HG02642 (cell line): ENCODE results near the gene SLC13A5.
"Not testable (repeated sequence)": the region's sequence is repeated elsewhere in the genome, so short reads cannot be mapped to it uniquely, and the experiment has no call there.

Experiments
- ATAC-seq: cut with Tn5 transposase; IDR thresholded peaks from one replicate; pipeline ENCODE4 v1.9.1; 2021; ENCODE audit warnings: mild to moderate bottlenecking; ENCODE audit not compliant: unreplicated experiment, poor library complexity

The SLC13A5 gene

DNA sequence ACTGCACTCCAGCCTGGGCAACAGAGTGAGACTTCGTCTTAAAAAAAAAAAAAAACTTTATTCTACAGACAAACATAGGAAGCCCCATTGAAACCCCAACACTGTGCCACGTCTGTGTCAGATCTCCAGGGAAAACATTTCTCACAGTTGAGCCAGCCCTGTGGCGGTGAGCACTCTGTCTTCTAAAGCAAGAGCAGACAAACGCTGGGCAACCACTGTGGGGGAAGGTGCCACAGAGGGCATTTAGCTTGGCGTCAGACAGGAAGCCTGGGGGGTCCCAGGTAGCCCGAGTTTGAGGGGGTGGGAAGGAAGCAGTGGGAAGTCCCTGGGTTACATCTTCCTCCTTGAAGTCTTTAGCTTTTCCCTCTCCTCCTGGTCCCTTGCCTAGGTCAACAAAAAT is 45.7 kb downstream of the SLC13A5 start:
- no peak for ATAC-seq

DNA sequence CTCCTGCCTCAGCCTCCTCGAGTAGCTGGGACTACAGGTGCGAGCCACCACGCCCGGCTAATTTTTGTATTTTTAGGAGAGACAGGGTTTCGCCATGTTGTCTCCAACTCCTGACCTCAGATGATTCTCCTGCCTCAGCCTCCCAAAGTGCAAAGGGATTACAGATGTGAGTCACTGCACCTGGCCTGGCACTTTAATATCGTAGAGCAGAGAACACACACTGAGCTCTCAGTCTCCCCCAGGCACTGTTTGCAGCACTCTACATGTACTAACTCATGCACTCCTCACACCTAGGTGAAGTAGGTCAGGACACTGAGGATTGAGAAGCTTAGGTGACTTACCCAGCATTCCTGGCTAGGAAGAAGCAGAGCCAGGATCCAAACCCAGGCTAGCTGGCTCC is 46.6 kb downstream of the SLC13A5 start:
- no peak for ATAC-seq

DNA sequence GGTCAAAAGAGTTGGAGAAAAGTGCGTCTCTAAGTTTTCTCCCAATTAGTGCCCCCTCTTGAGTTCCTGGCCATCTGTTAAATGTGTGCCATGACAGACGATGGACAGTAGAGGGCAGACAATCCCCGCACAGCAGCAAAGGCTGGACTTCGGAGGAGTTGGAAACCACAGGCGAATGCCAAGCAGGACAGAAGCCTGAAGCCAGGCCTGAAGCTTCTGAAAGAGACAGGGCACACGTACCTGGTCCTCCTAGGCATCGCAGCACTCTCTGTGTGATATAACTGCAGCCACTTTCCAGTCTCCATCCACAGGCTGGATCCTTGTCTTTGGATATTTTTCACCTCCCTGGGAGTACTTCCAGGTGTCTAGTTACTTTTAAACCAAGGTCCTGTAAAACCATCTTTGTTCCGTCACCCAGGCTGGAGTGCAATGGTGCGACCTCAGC is 47.1 kb downstream of the SLC13A5 start:
- ATAC-seq, result no peak

DNA sequence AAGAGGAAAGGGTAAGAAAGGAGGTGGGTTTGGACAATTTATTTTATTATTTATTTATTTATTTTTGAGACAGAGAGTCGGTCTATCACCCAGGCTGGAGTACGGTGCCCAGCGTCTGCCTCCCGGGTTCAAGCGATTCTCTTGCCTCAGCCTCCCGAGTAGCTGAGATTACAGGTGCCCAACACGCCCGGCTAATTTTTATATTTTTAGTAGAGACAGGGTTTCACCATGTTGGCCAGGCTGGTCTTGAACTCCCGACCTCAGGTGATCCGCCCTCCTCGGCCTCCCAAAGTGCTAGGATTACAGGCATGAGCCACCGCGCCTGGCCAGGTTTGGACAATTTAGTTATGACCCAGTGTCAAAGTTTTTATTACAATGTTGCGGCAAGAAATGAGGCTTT is 50.0 kb downstream of the SLC13A5 start:
- not testable (repeated sequence) for ATAC-seq

DNA sequence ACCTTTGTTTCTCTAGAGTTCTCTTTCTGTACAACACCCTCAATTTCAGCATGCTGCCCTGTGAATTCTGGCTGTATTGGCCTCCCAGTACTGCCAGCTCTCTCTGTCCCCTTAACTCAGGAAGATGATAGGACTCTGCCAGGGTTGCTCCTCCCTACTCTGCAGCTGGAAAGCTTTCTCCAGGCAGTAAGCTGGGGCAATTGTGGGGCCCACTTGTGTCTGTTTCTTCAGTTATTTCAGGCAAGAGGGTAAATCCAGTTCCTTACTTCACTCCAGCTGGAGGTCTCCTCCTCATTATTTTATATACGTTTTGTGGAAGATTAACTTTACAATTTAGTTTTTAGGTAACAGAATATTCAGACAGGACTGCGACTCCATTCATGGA is 51.7 kb downstream of the SLC13A5 start:
- ATAC-seq, result no peak

DNA sequence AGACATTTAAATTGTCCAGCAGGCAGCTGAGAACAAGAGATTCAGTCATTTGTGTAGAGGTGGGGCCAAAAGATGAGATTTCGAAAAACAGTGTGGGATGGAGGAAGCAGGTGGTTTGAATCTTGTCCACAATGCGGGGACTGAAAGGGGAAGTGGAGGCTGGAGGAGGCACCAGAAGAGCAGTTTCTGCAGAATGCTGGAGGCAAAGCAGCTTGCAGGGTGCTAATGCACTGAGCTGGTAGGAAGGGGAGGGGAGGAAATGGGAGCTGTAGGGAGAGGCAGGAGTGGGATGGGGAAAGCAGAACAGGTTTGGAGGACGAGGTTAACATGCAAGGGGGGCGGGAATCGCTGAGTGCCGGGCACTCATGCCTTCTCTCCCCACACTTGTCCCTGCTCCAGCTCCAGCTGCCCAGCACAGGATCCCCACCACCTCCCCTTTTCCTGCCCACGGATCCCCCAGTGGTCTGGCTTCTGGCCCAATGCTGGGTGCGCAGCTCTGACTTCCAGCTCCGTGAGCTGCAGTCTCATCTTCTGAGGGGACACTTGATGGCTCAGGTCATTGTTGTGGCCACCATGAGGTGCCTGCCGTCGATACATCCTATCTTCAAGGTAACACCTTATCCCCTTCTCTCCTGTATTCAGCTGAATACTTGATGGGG is 52.2 kb downstream of the SLC13A5 start:
- peak; percentile 62 for ATAC-seq

DNA sequence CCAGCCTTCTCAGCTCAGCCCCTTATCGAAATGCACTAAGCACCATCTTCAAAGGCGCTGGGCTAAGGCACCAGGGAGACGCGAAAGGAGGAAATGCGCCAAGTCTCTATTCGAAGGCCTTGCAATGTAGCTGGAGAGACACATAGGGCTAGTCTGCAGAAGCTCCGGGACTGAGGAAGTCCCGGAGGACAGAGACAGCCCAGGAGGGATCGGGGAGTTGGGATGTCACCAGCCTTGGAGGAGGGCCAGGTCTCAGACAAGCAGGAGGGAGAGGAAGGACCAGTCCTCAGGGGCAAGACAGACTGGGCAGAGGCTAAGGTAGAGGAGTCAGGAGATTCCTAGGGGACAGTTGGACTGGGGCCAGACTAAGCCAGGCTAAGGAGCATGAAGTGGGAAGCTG is 53.1 kb downstream of the SLC13A5 start:
- ATAC-seq, result no peak

DNA sequence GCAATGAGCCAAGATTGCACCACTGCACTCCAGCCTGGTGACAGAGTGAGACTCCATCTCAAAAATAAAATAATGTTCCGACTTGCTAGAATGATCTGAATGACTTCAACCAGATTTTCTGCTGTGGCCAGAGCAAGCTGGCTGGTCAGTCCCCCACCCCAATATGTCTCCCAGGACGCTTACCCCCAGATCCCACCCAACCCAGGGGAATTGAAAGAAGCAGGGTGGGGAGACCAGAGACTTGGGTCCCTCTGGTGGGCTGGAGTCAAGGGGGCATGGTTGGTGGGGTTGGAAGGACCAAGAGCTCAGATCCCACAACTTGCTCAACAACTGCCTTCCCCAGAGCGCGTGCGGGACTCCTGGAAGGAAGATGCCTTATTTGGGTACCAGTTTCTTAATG is 54.8 kb downstream of the SLC13A5 start:
- ATAC-seq, result not testable (repeated sequence)

DNA sequence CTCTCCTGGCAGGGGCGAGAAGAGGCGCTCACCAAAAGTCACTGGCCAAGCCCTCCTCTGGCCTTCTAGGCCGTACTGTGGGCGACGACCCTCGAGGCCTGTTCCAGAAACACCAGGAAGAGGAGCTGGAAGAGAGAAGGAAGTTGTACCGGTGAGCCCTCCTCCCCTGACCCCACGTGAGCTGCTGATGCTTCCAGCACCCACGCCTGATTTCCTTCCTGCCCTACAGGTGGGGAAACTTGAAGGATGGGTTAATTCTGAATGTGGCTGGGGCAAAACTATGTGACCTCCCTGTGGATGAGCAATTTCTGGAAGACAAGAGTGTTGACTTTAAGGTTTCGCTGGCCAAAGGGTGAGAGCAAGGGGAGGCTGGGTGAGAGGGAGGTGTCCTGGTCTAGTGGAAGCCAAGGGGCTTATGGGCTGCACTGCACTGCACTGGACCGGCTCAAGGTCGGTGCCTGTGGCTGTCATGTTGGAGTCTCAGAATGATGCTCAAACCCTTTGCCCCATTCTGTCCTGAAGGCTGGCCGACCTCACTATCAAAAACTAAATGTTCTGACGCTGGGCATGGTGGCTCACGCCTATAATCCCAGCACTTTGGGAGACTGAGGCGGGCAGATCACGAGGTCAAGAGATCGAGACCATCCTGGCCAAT is 55.4 kb downstream of the SLC13A5 start:
- no peak for ATAC-seq

DNA sequence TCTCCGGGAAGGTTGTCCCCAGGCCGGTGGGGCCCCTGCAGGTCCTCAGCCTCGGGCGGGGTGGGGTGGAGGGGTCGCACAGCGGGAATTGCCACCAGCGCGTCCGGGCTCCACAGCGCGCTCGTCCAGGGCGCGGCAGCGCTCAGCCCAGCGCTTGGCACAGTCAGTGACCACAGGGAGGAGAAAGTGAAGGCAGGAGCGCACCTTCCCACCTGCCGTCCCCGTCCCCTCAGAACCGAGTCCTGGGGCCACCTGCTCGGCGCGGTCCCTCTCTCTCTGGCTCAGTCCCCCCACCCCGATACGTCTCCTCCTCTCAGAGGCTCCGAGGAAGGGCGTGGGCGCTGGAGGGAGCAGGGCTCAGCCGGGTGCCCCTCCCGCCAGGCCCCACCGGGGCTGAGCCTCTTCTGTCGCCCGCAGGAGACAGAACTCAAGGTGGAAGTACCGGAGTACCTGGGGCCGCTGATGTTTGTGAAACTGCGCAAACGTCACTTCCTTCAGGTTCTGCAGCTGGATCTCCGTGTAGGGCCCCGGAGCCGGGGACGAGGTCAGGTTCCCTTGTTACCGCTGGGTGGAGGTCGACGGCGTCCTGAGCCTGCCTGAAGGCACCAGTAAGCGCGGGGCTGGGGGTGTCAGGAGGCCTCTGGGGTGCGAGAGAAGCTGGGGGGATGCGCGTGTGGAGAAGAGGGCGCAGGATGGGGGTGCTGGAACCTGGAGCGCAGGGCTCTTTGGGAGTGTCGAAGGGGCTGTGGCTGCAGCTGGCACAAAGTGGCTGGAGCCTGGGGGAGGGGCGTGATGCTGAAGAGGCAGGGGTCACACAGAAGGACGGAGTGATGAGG is 56.2 kb downstream of the SLC13A5 start:
- ATAC-seq, result not testable (repeated sequence)

DNA sequence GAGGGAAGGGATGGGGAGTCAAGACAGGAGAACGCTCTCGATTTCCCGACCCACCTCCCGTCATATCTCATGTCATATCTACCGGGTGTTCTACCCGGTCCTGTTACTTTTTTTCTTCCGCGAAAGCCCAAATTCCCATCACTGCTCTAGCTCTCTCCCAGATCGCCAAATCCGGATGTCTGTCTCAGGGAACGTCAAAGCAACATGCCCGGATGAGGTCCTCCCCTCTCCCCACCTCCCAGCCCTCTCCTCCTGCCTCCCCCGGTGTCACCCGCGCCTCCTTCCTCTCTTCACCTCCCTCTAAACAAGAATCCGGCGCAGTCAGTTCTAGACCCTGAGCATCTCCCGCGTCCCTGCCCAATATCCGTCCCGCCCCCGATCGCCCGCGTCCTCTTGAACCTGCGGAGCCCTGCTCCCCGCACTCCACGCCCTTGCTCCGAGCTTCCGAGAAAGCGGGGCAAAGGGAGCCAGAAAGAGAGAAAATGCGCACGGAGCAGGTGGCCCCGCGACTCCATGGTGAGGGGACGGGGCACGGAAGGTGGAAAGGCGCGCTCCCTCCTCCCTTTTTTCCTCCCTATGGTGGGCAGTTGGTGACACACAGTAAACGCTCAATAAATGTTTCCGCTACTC is 57.3 kb downstream of the SLC13A5 start:
- ATAC-seq, result not testable (repeated sequence)

DNA sequence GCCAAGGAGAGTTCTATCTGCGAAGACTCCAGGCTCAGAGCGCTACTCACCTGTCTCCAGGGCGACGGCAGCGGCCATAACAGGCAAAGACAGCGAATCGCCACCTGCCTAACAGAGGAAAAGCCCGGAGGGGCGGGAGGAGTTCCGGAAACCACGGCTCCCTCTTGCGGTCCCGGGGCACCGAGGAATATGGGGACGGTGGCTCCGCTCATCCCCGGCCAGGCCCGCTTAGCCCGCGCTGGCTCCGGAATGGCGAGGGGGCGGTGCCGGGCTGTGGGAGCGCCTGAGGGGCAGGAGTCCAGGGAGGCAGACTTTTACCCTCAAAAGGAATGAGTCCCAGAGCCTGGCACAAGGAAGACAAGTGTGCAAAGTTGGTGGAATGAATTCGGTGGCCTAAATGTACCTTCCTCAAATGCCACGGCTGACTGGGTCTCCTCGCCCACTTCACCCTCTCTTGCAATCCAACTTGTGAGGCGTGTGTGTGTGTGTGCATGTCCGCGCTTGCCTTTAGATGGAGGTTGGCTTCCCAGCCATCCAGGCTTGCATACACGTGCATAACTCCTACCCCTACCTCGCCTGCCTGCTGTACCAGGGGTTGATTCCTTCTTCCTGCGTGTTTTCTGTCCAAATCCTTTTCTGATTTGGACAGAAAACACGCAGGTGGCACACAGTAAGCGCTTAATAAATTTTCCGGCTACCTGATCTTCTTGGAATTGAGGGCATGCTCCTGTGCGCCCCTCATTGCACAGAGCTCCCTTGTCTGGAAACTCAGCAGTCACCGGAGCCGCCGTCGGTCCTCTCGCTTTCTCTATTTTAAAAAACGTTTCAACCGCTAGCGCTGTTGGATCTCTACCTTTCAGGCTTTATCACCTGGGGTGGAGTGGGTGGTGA is 58.1 kb downstream of the SLC13A5 start:
- no peak for ATAC-seq

DNA sequence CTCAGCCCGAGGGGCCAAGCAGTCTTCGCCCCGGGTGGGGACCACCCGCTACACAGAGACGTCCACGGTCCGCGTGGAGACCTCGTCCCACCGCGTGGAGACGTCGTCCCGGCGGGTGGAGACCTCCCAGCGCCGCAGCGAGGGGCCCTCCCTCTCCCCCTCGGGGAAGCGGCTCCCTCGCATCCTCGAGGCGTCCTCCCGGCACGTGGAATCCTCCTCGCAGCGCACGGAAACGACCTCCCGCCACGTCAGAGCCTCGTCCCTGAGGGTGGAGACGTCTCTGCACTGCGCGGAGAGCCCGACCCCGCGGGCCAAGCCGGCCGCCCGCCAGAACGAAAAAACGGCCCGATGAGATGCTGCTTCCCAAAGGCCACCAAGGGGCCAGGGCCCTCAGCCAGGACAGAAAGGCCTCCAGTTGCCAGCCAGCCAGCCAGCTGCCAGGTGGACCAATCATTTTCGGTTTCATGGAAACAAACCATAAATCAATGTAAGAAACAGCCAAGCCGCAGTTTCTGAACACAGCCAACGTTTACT is 61.2 kb downstream of the SLC13A5 start:
- peak; percentile 32 for ATAC-seq

DNA sequence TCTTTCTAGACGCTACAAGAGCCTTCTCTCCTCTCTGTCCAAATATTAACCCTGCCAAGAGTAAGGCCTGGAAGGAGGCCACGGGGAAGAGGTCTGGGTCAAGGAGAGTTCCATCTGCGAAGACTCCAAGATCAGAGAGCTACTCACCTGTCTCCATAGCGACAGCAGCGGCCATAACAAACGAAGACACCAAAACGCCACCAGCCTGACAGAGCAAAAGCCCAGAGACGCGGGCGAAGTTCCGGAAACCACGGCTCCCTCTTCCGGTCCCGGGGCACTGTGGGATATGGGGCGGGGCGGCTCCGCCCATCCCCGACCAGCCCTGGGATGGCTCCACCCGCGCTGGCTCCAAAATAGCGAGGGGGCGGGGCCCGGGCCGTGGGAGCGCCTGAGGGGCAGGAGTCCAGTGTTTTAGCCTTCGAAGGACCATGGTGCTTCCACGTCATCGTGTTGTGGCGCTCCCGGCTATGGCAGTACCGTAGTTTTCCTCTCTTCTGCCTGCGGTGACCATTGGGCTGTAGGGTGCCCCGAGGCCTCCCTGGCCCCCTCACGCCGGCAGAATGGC is 61.7 kb downstream of the SLC13A5 start, which contains the start of the genes C17orf100 and MED31:
Gene C17orf100, plus strand, starts transcription at position 409 of the 565 bp plus-strand sequence. Its CDS starts 152 bp downstream, at position 561.
Gene MED31, minus strand, starts transcription at position 252 of the 565 bp plus-strand sequence. Its CDS starts 77 bp downstream, at position 175.
- peak; percentile 95 for ATAC-seq

DNA sequence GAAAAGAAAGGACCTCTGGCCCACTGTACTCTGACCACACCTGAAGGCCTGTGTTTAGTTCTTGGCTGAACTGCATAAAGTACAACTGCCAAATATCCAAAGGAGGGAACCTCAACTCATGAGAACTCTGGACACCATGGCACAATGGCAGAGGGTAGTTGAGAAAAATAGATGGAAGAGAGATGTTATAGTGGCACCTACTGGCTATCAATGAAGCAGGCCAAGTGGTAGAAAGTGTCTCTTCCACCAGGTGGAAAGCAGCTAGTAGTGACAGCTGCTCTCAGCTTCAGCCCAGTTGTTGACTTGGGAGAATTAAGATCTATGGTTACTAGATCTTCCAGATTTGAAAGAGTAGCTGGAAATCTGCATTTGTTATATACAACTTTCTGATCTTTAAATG is 65.0 kb downstream of the SLC13A5 start:
- no peak for ATAC-seq

DNA sequence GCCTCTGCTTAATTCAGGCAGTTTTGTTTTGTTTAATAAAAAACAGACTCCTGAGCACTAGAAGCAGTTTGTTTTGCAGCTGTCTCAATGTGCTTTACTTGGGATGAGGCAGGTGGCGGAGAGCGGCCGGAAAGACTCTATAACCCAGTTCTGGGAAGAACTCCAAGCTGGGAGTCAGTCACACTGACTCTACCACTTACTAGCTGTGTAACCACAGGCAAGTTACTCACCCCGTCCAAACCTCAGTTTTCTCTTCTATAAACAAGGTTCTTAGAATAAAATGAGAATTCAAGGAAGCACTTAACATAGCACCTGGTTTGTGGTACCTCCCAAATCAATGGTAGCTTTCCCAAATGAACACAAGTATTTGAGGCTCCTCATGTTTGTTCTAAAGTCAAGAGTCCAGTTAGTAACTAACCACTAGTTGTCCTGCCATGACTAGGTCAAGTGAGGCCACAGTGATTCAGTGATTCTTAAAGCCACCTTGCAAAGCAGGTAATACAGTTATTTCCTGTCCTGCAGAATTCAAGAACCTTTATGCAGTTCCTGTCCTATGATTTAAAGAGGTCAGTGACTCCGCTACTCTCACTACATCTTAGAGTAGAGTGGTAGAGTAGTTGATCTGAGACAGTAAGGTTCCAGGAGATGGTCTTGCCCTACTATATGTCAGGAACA is 69.6 kb downstream of the SLC13A5 start:
- ATAC-seq, result no peak

DNA sequence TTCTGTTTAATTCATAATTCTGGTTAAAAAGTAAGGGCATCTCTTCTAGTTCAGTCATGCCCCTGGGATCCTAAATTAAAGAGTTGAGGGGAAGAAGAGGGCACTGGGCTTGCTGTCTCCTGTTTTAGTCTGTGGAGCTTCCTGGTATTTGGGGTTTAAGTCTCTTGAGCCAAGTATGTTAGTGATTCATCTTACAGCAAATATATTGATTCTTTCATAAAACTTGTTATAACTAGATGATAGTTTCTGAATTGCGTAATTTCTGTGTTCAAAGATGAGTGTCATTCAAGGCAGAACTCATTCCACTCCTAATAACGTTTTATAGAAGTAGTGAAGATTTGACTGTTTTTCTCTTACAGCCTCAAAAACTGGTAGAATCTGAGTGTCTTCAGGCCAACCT is 70.6 kb downstream of the SLC13A5 start:
- ATAC-seq, result no peak

DNA sequence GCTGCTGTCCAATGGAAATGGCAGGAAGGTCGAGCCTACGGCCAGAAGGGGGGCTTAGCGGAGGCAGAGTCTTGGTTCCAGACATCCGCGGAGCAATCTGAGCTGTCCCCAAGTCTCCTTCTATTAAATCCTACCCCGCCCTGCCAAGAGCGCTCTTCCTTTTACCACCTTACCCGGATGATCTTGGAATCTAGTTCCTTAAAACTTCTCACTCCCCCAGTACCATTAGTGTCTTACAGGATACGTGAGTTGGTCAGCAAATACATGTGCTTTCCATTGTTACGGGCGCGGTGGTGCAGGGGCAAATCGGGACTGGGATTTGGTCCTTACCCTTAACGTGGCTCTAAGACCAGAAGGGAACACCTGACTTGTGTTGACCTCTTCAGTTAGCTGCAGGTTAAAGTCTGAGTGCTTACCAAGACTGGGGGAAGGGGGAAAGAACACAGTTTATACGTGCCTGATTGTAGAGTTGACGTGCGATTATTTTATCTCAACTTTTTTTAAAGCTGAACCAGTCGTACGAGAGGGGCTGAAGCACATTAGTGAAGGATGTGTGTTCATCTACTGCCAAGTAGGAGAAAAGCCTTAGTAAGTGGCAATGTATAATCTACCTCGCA is 71.8 kb downstream of the SLC13A5 start:
- peak; percentile 24 for ATAC-seq
